ENCODE measurements around the gene CACNA1S.

The CACNA1S gene

GRCh38 chr1:201061886-201062285 lies 50.3 kb downstream of the CACNA1S start:
- Histone ChIP-seq H3K27ac (ENCODE audit: low read length) (no peak overlapping the region), H3K27me3 (ENCODE audit: low read depth, low read length) (peaks cover 19% of the 10 kb centered on the region), H2AFZ (ENCODE audit: low read depth, low read length) (no peak overlapping the region), H3K36me3 (replicated peaks; ENCODE audit: low read depth, low read length) (no peaks in the 10 kb centered on the region), H3K79me2 (ENCODE audit: low read length) (no peaks in the 10 kb centered on the region), H3K9ac (ENCODE audit: low read length) (no peak overlapping the region), H3K4me2 (ENCODE audit: low read length) (no peak overlapping the region), H3K4me3 (ENCODE audit: low read length) (no peak overlapping the region), H4K20me1 (ENCODE audit: insufficient read depth, low read length) (no peaks in the 10 kb centered on the region), H3K9me3 (ENCODE audit: insufficient read depth, low read length) (no peaks in the 10 kb centered on the region), H3K4me1 (ENCODE audit: low read length) (peaks cover 12% of the 10 kb centered on the region)
- TF ChIP-seq EZH2phosphoT487 (IDR thresholded peaks at IDR 0.05; ENCODE audit: low read depth), result no peak
- no peak for TF ChIP-seq CTCF (IDR thresholded peaks at IDR 0.05; ENCODE audit: low read depth, low read length)

DNA sequence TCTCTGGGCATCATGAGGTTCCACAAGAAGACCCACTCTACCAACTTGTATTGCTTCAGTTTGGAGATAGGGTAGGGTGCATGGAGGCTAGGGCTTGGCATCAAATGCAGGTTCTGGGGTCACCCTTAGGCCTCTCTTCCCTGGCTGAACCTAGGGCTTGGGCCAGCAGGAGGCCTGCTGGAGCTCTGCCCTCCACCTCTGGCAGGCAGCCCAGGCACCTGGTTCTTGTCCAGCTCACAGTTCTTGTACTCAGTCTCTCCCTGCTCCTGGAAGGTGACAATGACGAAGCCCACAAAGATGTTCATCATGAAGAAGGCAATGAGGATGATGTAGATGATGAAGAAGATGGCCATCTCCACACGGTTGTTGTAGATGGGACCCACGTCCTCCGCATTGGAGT lies 51.2 kb downstream of the CACNA1S start:
- Histone ChIP-seq H3K9ac (ENCODE audit: low read length) (no peak overlapping the region), H3K27me3 (ENCODE audit: low read depth, low read length) (peaks cover 16% of the 10 kb centered on the region), H3K4me3 (ENCODE audit: low read length) (no peak overlapping the region), H3K4me1 (ENCODE audit: low read length) (peaks cover 20% of the 10 kb centered on the region), H3K9me3 (ENCODE audit: insufficient read depth, low read length) (no peaks in the 10 kb centered on the region), H2AFZ (ENCODE audit: low read depth, low read length) (no peak overlapping the region), H4K20me1 (ENCODE audit: insufficient read depth, low read length) (no peaks in the 10 kb centered on the region), H3K27ac (ENCODE audit: low read length) (no peak overlapping the region), H3K79me2 (ENCODE audit: low read length) (no peaks in the 10 kb centered on the region), H3K36me3 (replicated peaks; ENCODE audit: low read depth, low read length) (no peaks in the 10 kb centered on the region), H3K4me2 (ENCODE audit: low read length) (no peak overlapping the region)
- TF ChIP-seq EZH2phosphoT487 (IDR thresholded peaks at IDR 0.05; ENCODE audit: low read depth), result no peak
- no peak for TF ChIP-seq CTCF (IDR thresholded peaks at IDR 0.05; ENCODE audit: low read depth, low read length)

DNA sequence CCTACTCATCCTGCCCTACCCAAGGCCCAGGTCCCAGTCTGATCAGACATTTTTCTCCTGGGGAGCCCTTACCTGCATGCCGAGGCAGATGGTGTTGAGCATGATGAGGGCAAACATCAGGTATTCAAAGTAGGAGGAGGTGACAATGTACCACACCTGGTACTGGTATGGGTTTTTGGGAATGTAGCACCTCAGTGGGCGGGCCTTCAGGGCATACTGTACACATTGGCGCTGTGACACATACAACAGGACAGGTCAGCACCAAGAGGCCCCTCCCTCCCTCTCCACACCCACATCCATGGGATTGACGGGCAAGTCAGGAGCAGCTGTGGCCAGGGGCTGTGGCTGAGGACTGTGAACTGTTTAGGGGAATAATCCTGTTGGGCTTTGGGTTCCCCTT lies 51.6 kb downstream of the CACNA1S start:
- Histone ChIP-seq H3K36me3 (replicated peaks; ENCODE audit: low read depth, low read length) (no peaks in the 10 kb centered on the region), H3K27me3 (ENCODE audit: low read depth, low read length) (peaks cover 12% of the 10 kb centered on the region), H4K20me1 (ENCODE audit: insufficient read depth, low read length) (no peaks in the 10 kb centered on the region), H3K4me3 (ENCODE audit: low read length) (no peak overlapping the region), H3K79me2 (ENCODE audit: low read length) (no peaks in the 10 kb centered on the region), H3K9me3 (ENCODE audit: insufficient read depth, low read length) (no peaks in the 10 kb centered on the region), H2AFZ (ENCODE audit: low read depth, low read length) (no peak overlapping the region), H3K4me2 (ENCODE audit: low read length) (no peak overlapping the region), H3K4me1 (ENCODE audit: low read length) (peaks cover 25% of the 10 kb centered on the region), H3K27ac (ENCODE audit: low read length) (no peak overlapping the region), H3K9ac (ENCODE audit: low read length) (no peak overlapping the region)
- TF ChIP-seq EZH2phosphoT487 (IDR thresholded peaks at IDR 0.05; ENCODE audit: low read depth), result no peak
- no peak for TF ChIP-seq CTCF (IDR thresholded peaks at IDR 0.05; ENCODE audit: low read depth, low read length)

GRCh38 chr1:201059871-201060555 lies 52.2 kb downstream of the CACNA1S start:
- H4K20me1 ChIP-seq (ENCODE audit: insufficient read depth, low read length), result no peaks in the 10 kb centered on the region
- H3K27me3 ChIP-seq (ENCODE audit: low read depth, low read length), result peaks cover 7% of the 10 kb centered on the region
- no peak for TF ChIP-seq EZH2phosphoT487 (IDR thresholded peaks at IDR 0.05; ENCODE audit: low read depth)
- no peak for TF ChIP-seq CTCF (IDR thresholded peaks at IDR 0.05; ENCODE audit: low read depth, low read length)
- no peak overlapping the region for H2AFZ ChIP-seq (ENCODE audit: low read depth, low read length)
- H3K9me3 ChIP-seq (ENCODE audit: insufficient read depth, low read length), result no peaks in the 10 kb centered on the region
- H3K4me3 ChIP-seq (ENCODE audit: low read length), result no peak overlapping the region
- H3K27ac ChIP-seq (ENCODE audit: low read length), result no peak overlapping the region
- no peaks in the 10 kb centered on the region for H3K36me3 ChIP-seq (replicated peaks; ENCODE audit: low read depth, low read length)
- H3K4me1 ChIP-seq (ENCODE audit: low read length), result peaks cover 29% of the 10 kb centered on the region
- no peak overlapping the region for H3K4me2 ChIP-seq (ENCODE audit: low read length)
- H3K9ac ChIP-seq (ENCODE audit: low read length), result no peak overlapping the region
- no peaks in the 10 kb centered on the region for H3K79me2 ChIP-seq (ENCODE audit: low read length)
